Measurements from ENCODE around the gene MOCS3. TPM values are rescaled to one million over a fixed set of nuclear protein-coding genes. Genes with fewer than 3 reads are reported as not detected.

Gene MOCS3
- total and polyA plus RNA-seq, 2 of the 13 experiments (the other 11 are each of a cell fraction or from before 2014, with no cell fraction given): 3.7 to 8.4 TPM

DNA sequence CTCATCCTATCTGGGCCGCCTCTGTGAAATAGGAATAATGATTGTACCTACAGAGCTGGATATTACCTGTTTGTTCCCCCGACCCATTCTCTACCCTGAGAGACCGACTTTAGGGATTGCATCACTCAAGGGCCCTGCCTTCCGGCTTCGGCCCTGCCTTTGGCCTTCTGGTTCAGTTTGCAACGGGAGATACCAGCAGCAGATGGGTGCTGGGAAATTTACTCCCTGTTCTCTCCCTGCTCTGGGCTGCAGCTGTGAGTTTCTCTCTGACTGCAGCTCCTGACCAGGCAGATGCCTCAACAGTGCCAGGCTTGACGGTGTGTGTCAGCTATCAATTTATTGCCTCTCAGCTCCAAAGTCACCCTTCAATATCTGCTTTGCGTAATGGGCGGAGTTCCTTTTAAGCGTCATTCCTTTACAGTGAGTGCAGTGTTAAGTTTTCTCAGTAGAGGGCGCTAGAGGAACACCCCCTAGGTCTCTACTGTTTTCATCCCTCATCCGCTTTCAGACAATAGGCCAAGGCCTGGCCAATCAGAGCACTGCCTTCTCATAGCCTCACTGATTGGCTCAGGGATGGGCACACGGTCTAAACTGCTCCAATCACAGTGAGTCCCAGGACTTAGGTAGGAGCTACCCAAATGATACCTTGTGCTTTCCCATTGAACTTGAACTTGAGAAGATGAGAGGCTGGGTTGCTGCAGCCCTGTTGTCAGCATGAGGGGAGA, 34.3 kb downstream of the MOCS3 start (continued):
- 0 out of 2 replicates have a peak, but pooled peaks have one; percentile 1 for TF ChIP-seq HCFC1 (IDR thresholded peaks at IDR 0.05; ENCODE audit: low read depth, low read length)
- TF ChIP-seq ZNF724P (CRISPR knock-in tag; IDR thresholded peaks at IDR 0.05; ENCODE audit: borderline replicate concordance): no peak
- no peak for TF ChIP-seq RARG (CRISPR knock-in tag; IDR thresholded peaks at IDR 0.05; ENCODE audit: low read depth)
- no peak for TF ChIP-seq ZC3H13 (CRISPR knock-in tag; IDR thresholded peaks at IDR 0.05)
- TF ChIP-seq, protein P1, sequence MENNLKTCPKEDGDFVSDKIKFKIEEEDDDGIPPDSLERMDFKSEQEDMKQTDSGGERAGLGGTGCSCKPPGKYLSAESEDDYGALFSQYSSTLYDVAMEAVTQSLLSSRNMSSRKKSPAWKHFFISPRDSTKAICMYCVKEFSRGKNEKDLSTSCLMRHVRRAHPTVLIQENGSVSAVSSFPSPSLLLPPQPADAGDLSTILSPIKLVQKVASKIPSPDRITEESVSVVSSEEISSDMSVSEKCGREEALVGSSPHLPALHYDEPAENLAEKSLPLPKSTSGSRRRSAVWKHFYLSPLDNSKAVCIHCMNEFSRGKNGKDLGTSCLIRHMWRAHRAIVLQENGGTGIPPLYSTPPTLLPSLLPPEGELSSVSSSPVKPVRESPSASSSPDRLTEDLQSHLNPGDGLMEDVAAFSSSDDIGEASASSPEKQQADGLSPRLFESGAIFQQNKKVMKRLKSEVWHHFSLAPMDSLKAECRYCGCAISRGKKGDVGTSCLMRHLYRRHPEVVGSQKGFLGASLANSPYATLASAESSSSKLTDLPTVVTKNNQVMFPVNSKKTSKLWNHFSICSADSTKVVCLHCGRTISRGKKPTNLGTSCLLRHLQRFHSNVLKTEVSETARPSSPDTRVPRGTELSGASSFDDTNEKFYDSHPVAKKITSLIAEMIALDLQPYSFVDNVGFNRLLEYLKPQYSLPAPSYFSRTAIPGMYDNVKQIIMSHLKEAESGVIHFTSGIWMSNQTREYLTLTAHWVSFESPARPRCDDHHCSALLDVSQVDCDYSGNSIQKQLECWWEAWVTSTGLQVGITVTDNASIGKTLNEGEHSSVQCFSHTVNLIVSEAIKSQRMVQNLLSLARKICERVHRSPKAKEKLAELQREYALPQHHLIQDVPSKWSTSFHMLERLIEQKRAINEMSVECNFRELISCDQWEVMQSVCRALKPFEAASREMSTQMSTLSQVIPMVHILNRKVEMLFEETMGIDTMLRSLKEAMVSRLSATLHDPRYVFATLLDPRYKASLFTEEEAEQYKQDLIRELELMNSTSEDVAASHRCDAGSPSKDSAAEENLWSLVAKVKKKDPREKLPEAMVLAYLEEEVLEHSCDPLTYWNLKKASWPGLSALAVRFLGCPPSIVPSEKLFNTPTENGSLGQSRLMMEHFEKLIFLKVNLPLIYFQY (CRISPR knock-in tag; IDR thresholded peaks at IDR 0.05; ENCODE audit: borderline replicate concordance): no peak
- no peak for TF ChIP-seq ZNF296 (CRISPR knock-in tag; conservative IDR thresholded peaks at IDR 0.05)
- no peak for TF ChIP-seq ZNF672 (CRISPR knock-in tag; IDR thresholded peaks at IDR 0.05)
- no peak for TF ChIP-seq JARID2 (CRISPR knock-in tag; IDR thresholded peaks at IDR 0.05; ENCODE audit: insufficient replicate concordance)
- peak; percentile 84 for TF ChIP-seq ZNF781 (CRISPR knock-in tag; IDR thresholded peaks at IDR 0.05; ENCODE audit: borderline replicate concordance, not compliant biosample characterization)
- TF ChIP-seq, protein P2, sequence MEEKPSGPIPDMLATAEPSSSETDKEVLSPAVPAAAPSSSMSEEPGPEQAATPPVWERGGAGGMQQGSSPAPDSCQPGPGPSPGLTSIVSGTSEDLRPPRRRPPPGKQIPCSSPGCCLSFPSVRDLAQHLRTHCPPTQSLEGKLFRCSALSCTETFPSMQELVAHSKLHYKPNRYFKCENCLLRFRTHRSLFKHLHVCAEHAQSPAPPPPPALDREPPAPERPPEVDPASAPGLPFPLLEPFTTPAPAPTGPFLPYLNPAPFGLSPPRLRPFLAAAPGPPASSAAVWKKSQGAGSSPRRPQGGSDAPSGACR (CRISPR knock-in tag; IDR thresholded peaks at IDR 0.05): no peak
- TF ChIP-seq ZNF562 (CRISPR knock-in tag; IDR thresholded peaks at IDR 0.05; ENCODE audit: borderline replicate concordance): no peak
- TF ChIP-seq, protein P3, sequence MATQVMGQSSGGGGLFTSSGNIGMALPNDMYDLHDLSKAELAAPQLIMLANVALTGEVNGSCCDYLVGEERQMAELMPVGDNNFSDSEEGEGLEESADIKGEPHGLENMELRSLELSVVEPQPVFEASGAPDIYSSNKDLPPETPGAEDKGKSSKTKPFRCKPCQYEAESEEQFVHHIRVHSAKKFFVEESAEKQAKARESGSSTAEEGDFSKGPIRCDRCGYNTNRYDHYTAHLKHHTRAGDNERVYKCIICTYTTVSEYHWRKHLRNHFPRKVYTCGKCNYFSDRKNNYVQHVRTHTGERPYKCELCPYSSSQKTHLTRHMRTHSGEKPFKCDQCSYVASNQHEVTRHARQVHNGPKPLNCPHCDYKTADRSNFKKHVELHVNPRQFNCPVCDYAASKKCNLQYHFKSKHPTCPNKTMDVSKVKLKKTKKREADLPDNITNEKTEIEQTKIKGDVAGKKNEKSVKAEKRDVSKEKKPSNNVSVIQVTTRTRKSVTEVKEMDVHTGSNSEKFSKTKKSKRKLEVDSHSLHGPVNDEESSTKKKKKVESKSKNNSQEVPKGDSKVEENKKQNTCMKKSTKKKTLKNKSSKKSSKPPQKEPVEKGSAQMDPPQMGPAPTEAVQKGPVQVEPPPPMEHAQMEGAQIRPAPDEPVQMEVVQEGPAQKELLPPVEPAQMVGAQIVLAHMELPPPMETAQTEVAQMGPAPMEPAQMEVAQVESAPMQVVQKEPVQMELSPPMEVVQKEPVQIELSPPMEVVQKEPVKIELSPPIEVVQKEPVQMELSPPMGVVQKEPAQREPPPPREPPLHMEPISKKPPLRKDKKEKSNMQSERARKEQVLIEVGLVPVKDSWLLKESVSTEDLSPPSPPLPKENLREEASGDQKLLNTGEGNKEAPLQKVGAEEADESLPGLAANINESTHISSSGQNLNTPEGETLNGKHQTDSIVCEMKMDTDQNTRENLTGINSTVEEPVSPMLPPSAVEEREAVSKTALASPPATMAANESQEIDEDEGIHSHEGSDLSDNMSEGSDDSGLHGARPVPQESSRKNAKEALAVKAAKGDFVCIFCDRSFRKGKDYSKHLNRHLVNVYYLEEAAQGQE (IDR thresholded peaks at IDR 0.05; ENCODE audit: borderline replicate concordance in 1 of 2, low read depth in 1 of 2, low read length in 2 of 2): no peak
- TF ChIP-seq ZFP1 (CRISPR knock-in tag; IDR thresholded peaks at IDR 0.05): no peak
- TF ChIP-seq, protein P4, sequence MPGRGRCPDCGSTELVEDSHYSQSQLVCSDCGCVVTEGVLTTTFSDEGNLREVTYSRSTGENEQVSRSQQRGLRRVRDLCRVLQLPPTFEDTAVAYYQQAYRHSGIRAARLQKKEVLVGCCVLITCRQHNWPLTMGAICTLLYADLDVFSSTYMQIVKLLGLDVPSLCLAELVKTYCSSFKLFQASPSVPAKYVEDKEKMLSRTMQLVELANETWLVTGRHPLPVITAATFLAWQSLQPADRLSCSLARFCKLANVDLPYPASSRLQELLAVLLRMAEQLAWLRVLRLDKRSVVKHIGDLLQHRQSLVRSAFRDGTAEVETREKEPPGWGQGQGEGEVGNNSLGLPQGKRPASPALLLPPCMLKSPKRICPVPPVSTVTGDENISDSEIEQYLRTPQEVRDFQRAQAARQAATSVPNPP (CRISPR knock-in tag; IDR thresholded peaks at IDR 0.05): no peak; the same call in 1 of the 2 replicates
- peak; percentile 82; the same call in 1 of the 2 replicates for TF ChIP-seq ZNF619 (CRISPR knock-in tag; IDR thresholded peaks at IDR 0.05)
- no peak for TF ChIP-seq ATM (IDR thresholded peaks at IDR 0.05; ENCODE audit: borderline replicate concordance)
- no peak for TF ChIP-seq CBX5 (CRISPR knock-in tag; IDR thresholded peaks at IDR 0.05; ENCODE audit: borderline replicate concordance)

Data from HepG2 (cell line).